HG03378 (cell line): ENCODE measurements around the gene ACD.

Source experiments
- ATAC-seq: cut with Tn5 transposase; IDR thresholded peaks from one replicate; pipeline ENCODE4 v1.9.1; 2021; ENCODE audit warnings: mild to moderate bottlenecking, moderate library complexity; ENCODE audit not compliant: unreplicated experiment

The ACD gene

GRCh38 chr16:67676516-67676915 is 16.5 kb upstream of the ACD start:
- no peak for ATAC-seq

GRCh38 chr16:67675999-67676398 is 15.9 kb upstream of the ACD start:
- ATAC-seq = no peak

GRCh38 chr16:67675579-67675935 is 15.5 kb upstream of the ACD start:
- no peak for ATAC-seq

GRCh38 chr16:67674851-67675578 is 15.0 kb upstream of the ACD start:
- ATAC-seq = no peak

DNA sequence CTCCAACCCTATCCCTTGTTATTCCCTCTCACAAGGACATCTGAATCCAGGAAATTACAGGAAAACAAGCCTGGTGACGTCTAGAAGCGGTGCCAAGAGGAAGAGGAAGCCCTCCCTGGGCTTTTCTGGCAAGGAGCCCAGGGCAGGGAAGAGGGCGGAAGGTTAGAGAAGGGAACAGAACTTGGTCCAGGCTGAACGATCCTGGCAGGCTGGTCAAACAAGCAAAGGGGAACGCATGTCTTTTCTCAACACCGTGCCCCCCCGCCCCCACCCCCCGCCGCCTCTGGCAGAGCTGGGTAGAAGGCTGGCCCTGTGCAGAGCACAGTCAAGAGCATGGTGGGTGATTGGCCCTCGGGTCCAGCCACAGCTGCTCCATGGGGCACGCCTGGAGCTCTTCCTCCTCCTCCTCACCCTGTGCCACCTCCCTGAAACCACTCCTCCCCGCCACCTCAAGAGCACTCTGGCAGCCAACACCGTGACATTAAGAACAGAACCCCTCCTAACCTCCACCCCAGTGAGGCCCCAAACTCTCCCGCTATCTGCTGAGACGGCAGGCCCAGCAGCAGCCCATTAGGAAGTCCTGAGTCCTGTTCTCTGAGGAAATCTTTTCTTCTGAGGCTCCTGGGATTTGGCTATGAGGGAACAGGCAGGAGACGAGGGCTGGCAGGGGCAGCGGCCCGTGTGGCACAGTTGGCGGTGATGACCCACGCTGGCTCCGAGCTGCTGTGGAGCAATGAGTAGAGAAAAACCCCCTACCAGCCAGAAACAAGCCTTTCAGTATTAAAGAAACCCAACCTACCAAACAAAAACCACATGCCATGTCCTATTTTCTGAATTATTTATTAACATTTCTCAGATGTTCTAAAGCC is 13.9 kb upstream of the ACD start:
- ATAC-seq = no peak

DNA sequence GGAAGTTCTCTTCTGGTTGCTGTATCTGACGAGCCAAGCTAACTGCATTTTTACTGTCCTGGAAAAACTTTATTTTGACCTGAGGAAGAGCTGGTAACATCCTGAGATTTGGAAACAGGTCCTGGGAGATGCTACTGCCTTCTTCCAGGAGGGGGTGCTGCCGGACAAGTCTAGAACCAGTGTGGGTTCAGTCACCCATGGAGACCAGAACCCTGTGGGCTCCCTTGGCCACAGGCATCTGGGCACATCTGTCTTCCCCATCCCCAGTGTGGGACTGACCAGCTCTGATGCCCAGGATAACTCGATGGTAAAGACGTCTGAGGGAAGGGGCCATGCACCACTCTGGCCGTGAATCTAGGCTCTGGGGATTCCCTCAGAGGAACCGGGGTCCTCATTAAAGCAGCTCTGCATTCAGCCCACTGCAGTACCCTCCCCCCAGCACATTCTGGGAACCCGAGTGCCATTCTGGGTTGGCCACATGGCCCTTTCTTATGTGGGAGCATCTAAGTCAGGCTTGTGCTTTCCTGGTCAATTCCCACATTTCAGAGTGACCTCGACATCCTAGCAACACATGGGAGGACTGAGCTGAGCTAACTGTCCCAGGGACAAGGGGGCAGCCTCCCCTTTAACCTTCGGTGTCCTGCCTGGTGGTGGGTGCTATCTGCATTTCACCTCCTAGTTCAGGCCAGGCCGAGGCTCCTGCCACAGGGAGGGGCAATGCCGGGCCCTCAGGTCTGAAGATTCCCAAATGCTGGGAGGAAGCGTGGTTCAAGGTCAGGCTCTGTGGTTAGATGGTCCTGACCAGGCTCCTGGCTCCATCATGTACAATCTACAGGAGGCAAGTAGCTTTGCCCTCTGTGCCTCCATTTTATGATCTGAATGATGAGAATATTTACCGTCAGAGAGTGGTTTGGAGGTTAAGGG is 12.9 kb upstream of the ACD start:
- ATAC-seq = no peak

GRCh38 chr16:67672306-67672705 is 12.2 kb upstream of the ACD start:
- ATAC-seq = no peak

- ATAC-seq = no peak
Measured at GRCh38 chr16:67669499-67670101, 9.5 kb upstream of the ACD start.

- ATAC-seq = no peak
Measured at GRCh38 chr16:67668495-67669157, 8.6 kb upstream of the ACD start.

DNA sequence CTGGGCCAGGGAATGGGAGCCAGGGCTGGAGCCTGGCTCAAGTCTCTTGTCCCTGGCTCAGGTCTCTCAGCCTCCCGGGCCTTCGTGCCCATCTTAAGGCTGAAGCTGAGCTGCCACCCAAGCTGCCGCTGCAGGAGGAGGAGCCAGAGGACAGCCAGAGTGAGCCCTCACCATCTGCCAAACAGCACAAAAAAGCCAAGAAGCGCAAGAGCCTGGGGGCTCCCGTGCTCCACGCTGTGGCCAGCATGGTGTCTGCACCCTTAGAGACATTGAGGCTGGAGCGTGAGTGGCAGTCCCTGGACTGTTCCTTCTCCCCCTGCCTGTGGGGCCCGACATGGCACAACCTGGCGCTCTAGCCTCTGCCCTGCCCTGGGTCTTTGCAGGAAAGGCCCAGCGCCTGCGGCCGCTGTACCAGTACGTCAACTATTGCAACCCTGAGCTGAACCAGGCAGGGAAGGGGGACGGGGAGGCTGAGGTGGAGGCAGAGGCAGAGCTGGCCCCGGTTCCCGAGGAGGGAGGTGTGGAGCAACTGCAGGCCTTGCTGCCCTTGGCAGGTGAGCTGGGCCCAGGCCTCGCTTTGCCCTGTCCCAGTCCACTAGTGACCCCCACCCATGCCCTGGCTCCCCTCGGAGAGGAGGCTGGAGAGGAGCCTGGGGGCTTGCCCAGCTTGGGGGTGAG is 7.9 kb upstream of the ACD start:
- ATAC-seq = peak; percentile 71

DNA sequence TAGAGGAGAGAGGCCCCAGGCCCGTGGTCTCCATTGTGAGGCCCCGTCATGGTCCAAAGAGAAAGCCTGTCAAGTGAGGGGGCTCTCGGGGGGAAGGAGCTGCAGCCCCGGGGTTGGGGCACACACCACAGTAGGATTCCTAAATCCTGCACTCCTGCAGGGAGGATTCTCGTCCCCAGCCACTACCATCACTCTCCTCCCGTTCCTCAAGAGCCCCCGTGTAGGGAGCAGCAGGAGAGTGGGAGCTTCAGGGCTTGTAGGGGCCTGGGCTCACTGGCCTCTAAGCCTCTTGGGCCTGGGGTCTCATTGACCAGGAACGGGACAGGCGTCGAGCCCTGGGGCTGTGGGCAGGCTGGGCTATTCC is 7.4 kb upstream of the ACD start:
- no peak for ATAC-seq

DNA sequence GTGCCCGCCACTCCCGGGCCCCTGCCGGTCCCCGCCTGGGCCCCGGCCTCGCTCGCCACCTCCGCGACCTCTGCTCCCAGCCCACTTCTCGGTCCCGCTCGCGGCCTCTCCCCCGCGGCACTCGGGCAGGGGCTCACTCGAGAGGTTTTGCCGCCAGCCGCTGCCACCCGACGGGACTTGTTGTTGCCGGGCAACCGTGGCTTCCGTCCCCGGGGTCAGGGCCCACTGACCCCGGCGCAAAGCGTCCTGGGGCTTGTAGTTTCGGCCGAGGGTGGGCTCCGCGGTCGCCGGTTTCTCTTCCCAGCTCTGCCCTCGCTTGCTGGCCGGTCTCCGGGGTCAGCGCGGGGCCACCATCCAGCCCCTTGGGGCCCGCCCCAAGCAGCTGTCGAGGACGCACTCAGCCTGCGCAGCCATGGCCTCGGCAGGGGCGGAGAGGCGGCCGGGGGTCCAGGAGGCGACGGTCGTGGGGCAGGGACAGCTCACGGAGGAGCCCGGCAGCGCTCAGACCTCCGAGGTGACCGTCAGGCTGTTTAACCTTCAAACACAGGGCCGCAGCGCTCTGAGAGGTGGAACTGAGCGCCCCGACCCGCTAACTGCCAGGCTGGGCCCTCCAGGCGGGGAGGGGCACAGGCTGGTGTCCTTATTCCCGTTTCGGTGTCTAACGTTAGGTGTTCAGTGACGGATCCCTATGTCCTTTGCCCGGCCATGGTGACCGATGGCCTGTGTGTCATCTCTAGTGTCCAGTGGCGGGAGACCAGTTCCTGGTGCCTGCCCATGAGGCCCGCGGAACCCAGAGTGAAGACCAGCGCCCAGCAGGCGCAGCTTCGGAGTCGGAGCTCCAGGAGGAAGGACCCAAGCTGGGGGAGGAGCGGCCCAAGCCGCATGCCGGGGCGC is 6.7 kb upstream of the ACD start, which contains the start of the genes C16orf86 and ENKD1:
TSS of gene C16orf86 (plus strand) at position 256 of the 894 bp plus-strand sequence. CDS start at position 413, 157 bp downstream.
TSS of gene ENKD1 (minus strand) at position 192 of the 894 bp plus-strand sequence. CDS start 308 bp downstream, outside the sequence.
- ATAC-seq = no peak

DNA sequence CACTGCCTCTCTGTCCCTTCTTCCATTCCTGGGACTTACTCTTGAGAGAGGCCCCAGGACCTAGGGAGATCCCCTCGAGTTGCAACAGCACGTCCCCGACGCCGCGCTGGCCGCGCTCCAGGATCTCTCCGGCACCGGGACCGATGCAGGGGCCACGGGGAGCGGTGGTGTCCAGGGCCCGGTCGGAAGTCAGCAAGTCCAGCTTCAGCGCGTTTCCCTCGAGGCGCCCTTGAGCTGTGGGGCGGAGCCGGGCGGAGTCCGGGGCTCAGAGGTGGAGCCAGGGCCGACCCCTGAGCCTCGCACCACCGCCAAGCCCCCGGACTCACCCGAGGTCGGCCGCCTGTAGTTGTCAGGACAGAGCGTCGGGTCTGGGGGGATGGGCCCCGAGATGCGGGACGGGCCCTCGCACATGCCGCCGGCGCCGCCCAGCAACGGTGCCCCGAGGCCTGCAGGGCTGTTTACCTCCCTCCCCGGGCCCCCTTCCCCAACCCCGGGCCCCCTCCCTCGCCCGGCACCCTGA is 6.0 kb upstream of the ACD start:
- no peak for ATAC-seq

- no peak for ATAC-seq
Measured at GRCh38 chr16:67665598-67665997, 5.5 kb upstream of the ACD start.

DNA sequence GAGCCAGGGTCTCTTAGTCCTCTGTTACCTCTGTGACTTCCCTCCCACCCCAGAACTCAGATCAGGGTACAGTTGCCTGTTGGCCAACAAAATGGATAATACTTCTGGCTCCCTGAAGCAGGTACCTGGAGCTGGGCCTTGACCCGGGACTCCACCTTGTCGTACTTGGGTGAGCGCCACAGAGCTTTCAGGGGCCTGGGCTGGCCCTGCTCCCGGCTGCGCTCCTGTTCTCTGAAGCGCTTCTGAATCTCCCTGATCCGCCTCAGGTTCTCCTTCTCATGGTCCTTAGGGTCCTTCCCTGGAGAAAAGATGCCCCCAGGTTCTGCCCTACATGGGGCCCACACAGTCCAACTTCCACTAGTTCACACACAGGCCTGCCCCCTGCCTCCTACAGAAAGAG is 4.8 kb upstream of the ACD start:
- no peak for ATAC-seq

DNA sequence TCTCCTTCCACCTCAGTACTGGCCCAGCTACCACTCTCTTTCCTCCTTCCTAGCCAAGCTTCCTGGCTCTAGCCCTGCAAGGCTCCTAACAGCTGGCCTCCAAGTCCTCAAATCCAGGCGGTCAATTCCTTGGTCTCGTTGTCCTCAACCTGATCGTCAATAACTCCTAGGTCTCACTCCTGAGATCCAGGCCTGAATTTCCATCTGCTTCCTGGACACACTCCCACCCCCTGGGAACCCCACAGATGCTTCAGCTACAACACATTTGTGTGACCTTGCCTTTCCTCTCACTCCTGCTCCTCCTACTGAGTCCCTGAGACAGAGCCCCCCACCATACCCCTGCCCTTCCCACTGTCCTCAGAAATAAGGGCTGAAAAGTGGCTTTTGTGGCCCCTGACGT is 4.2 kb upstream of the ACD start:
- no peak for ATAC-seq

GRCh38 chr16:67663877-67664222 is 3.8 kb upstream of the ACD start:
- no peak for ATAC-seq

DNA sequence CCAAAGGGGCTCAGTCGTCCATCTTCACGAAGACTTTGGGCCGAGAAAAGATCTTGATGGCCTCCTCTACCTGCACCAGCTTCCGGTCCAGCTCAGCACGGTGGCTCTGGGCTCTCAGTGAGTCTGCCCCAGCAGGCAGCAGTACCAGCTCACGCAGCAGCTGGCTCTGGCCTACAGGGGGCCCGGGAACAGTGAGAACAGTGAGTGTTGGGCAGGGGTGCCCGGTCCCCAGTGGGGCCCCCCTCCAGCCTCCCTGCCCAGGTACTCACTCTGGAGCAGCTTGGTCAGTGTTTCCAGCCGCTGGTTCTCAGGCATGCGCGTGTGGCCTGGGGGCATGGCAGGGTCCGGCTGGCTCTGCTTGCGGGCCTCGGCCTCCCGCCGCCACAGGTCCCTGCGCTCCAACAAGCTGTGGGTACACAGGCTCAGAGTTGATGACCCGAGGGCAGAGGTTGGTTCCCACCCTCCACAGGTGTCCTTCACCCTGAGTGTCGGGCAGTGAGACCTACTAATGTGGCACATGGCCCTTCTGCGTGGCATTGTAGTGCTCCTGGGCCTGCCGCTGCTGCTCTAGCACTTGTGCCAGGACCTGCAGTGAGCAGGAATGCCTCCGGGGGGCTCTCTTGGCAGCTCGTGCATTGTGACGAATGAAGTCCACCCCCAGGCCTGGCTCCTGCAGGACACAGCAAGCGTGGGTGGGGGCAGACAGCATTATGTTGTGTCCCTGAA is 3.3 kb upstream of the ACD start:
- ATAC-seq = no peak
